ENCODE results near the gene ZYX. TPM values are rescaled to one million over a fixed set of nuclear protein-coding genes. Genes with fewer than 3 reads are reported as not detected.

The ZYX gene, protein sequence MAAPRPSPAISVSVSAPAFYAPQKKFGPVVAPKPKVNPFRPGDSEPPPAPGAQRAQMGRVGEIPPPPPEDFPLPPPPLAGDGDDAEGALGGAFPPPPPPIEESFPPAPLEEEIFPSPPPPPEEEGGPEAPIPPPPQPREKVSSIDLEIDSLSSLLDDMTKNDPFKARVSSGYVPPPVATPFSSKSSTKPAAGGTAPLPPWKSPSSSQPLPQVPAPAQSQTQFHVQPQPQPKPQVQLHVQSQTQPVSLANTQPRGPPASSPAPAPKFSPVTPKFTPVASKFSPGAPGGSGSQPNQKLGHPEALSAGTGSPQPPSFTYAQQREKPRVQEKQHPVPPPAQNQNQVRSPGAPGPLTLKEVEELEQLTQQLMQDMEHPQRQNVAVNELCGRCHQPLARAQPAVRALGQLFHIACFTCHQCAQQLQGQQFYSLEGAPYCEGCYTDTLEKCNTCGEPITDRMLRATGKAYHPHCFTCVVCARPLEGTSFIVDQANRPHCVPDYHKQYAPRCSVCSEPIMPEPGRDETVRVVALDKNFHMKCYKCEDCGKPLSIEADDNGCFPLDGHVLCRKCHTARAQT
- 174 TPM for total RNA-seq
- polyA plus RNA-seq = 100 to 1,000 TPM in 1 of 4 donors, 10 to 100 TPM in 3; 81.1 to 105 (median 89.5) TPM

GRCh38 chr7:143380646-143381426, at the start of gene ZYX:
TSS of gene ZYX (plus strand) at chr7:143381345. CDS start at chr7:143381572, 227 bp downstream.
- ATAC-seq (ENCODE audit: low read depth in 2 of 2) (peak; percentile 80 to 81), DNase-seq (peak; percentile 82 to 91 (median 87))
- Histone ChIP-seq H3K4me1 (ENCODE audit: control insufficient read depth, insufficient read depth, low read length, poor library complexity, severe bottlenecking) (peaks cover 69% of the 10 kb centered on the region), H3K27ac (ENCODE audit: insufficient read depth, low read length, poor library complexity, severe bottlenecking) (peak within 1 kb of the TSS; percentile 96), H3K36me3 (ENCODE audit: control insufficient read depth, insufficient read depth, low read length) (no peaks in the 10 kb centered on the region), H3K4me3 (ENCODE audit: low read depth, low read length) (peak within 1 kb of the TSS; percentile 91), H3K27me3 (ENCODE audit: control insufficient read depth, insufficient read depth, low read length) (no peaks in the 10 kb centered on the region), H3K9me3 (ENCODE audit: control insufficient read depth in 2 of 2, low read length in 2 of 2) (no peaks in the 10 kb centered on the region)
- Mint-ChIP-seq H3K9me3 (peaks cover 0 to 1% (median 0%) of the 10 kb centered on the region in 7 donors), H3K36me3 (peaks cover 4% of the 10 kb centered on the region), H3K4me1 (peaks cover 28 to 40% (median 34%) of the 10 kb centered on the region in 4 donors), H3K27me3 (no peaks in the 10 kb centered on the region), H3K27ac (peak within 1 kb of the TSS; percentile 91 to 98 (median 95)), H3K4me3 (peak within 1 kb of the TSS; percentile 91 to 99 (median 94))

GRCh38 chr7:143334244-143334643, 46.9 kb upstream of the ZYX start:
- Mint-ChIP-seq H3K27me3 (peaks cover 57% of the 10 kb centered on the region), H3K4me3 (no peak overlapping the region), H3K36me3 (no peaks in the 10 kb centered on the region), H3K9me3 (no peaks in the 10 kb centered on the region), H3K4me1 (peaks cover 0 to 4% (median 0%) of the 10 kb centered on the region in 4 donors), H3K27ac (no peak overlapping the region)
- H3K4me3 ChIP-seq (ENCODE audit: low read depth, low read length) = no peak overlapping the region
- no peaks in the 10 kb centered on the region for H3K36me3 ChIP-seq (ENCODE audit: control insufficient read depth, insufficient read depth, low read length)
- H3K4me1 ChIP-seq (ENCODE audit: control insufficient read depth, insufficient read depth, low read length, poor library complexity, severe bottlenecking) = peaks cover 3% of the 10 kb centered on the region
- no peak for DNase-seq
- ATAC-seq (ENCODE audit: low read depth in 2 of 2) = no peak
- peaks cover 16% of the 10 kb centered on the region for H3K27me3 ChIP-seq (ENCODE audit: control insufficient read depth, insufficient read depth, low read length)
- H3K9me3 ChIP-seq (ENCODE audit: control insufficient read depth in 2 of 2, low read length in 2 of 2) = no peaks in the 10 kb centered on the region
- no peak overlapping the region for H3K27ac ChIP-seq (ENCODE audit: insufficient read depth, low read length, poor library complexity, severe bottlenecking)

DNA sequence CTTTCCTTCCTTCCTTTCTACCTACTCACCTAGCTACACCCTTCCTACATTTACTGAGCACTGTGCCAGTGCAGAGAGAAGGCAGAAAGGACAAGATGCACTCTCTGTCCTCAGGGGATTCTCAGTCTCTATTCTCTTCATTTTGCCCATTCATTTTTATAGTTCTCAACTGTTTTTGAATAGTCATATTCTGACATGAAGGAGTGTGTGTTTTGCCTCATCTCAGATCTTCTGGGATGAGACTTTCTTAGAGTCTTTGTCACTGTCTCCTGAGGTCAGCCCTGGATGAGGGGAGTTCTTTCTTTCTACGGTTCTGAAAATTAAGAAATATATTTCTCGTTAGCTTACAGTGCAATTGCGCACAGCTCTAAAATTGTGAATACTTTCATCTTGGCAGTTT, 43.9 kb upstream of the ZYX start:
- peaks cover 0 to 4% (median 0%) of the 10 kb centered on the region in 4 donors for H3K4me1 Mint-ChIP-seq
- no peak for ATAC-seq (ENCODE audit: low read depth in 2 of 2)
- Histone ChIP-seq H3K27me3 (ENCODE audit: control insufficient read depth, insufficient read depth, low read length) (peaks cover 25% of the 10 kb centered on the region), H3K4me3 (ENCODE audit: low read depth, low read length) (no peak overlapping the region), H3K4me1 (ENCODE audit: control insufficient read depth, insufficient read depth, low read length, poor library complexity, severe bottlenecking) (peaks cover 3% of the 10 kb centered on the region), H3K27ac (ENCODE audit: insufficient read depth, low read length, poor library complexity, severe bottlenecking) (no peak overlapping the region), H3K9me3 (ENCODE audit: control insufficient read depth in 2 of 2, low read length in 2 of 2) (no peaks in the 10 kb centered on the region), H3K36me3 (ENCODE audit: control insufficient read depth, insufficient read depth, low read length) (no peaks in the 10 kb centered on the region)
- H3K9me3 Mint-ChIP-seq = no peaks in the 10 kb centered on the region
- no peak overlapping the region for H3K4me3 Mint-ChIP-seq
- no peak overlapping the region for H3K27ac Mint-ChIP-seq
- DNase-seq = no peak
- peaks cover 44% of the 10 kb centered on the region for H3K27me3 Mint-ChIP-seq
- H3K36me3 Mint-ChIP-seq = no peaks in the 10 kb centered on the region

GRCh38 chr7:143341842-143342241, 39.3 kb upstream of the ZYX start:
- Histone ChIP-seq H3K4me3 (ENCODE audit: low read depth, low read length) (no peak overlapping the region), H3K36me3 (ENCODE audit: control insufficient read depth, insufficient read depth, low read length) (no peaks in the 10 kb centered on the region), H3K9me3 (ENCODE audit: control insufficient read depth in 2 of 2, low read length in 2 of 2) (no peaks in the 10 kb centered on the region), H3K27me3 (ENCODE audit: control insufficient read depth, insufficient read depth, low read length) (peaks cover 19% of the 10 kb centered on the region), H3K4me1 (ENCODE audit: control insufficient read depth, insufficient read depth, low read length, poor library complexity, severe bottlenecking) (peaks cover 10% of the 10 kb centered on the region), H3K27ac (ENCODE audit: insufficient read depth, low read length, poor library complexity, severe bottlenecking) (no peak overlapping the region)
- Mint-ChIP-seq H3K27me3 (peaks cover 31% of the 10 kb centered on the region), H3K9me3 (no peaks in the 10 kb centered on the region), H3K27ac (no peak overlapping the region), H3K36me3 (no peaks in the 10 kb centered on the region), H3K4me1 (peaks cover 4 to 14% (median 9%) of the 10 kb centered on the region in 4 donors), H3K4me3 (no peak overlapping the region)
- ATAC-seq (ENCODE audit: low read depth in 2 of 2) (no peak), DNase-seq (no peak)

- no peak for ATAC-seq (ENCODE audit: low read depth in 2 of 2)
- Mint-ChIP-seq H3K9me3 (no peaks in the 10 kb centered on the region), H3K27ac (no peak overlapping the region), H3K36me3 (no peaks in the 10 kb centered on the region), H3K4me3 (peak overlapping the region in 1 of 4 donors; percentile 45), H3K4me1 (peaks cover 4 to 17% (median 7%) of the 10 kb centered on the region in 4 donors), H3K27me3 (peaks cover 31% of the 10 kb centered on the region)
- H3K9me3 ChIP-seq (ENCODE audit: control insufficient read depth in 2 of 2, low read length in 2 of 2) = no peaks in the 10 kb centered on the region
- H3K27me3 ChIP-seq (ENCODE audit: control insufficient read depth, insufficient read depth, low read length) = peaks cover 14% of the 10 kb centered on the region
- no peak overlapping the region for H3K4me3 ChIP-seq (ENCODE audit: low read depth, low read length)
- DNase-seq = no peak
- H3K27ac ChIP-seq (ENCODE audit: insufficient read depth, low read length, poor library complexity, severe bottlenecking) = no peak overlapping the region
- H3K4me1 ChIP-seq (ENCODE audit: control insufficient read depth, insufficient read depth, low read length, poor library complexity, severe bottlenecking) = peaks cover 7% of the 10 kb centered on the region
- no peaks in the 10 kb centered on the region for H3K36me3 ChIP-seq (ENCODE audit: control insufficient read depth, insufficient read depth, low read length)
These were observed 37.5 kb upstream of the ZYX start for GRCh38 chr7:143343596-143343995.

DNA sequence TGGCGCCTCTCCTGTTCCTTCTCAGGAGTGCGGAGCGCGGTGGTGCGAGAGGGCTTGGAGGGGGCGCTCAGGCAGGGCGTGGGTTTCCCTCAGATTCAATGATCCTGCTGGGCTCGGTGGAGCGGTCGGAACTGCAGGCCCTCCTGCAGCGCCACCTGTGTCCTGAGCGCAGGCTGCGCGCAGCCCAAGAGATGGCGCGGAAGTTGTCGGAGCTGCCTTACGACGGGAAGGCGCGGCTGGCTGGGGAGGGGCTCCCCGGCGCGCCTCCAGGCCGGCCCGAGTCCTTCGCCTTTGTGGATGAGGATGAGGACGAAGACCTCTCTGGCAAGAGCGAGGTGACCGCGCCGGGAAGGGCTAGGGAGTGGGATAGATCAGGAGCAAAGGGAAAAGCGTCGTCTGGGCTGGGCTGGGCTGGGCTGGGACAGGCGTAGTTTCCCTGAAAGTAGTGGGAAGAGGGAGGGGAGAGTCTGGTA, 35.7 kb upstream of the ZYX start:
- peaks cover 7% of the 10 kb centered on the region for H3K4me1 ChIP-seq (ENCODE audit: control insufficient read depth, insufficient read depth, low read length, poor library complexity, severe bottlenecking)
- DNase-seq = peak; percentile 39 to 76 (median 59)
- ATAC-seq (ENCODE audit: low read depth in 2 of 2) = peak; percentile 93 to 95
- Mint-ChIP-seq H3K9me3 (no peaks in the 10 kb centered on the region), H3K36me3 (no peaks in the 10 kb centered on the region), H3K27ac (peak overlapping the region in 1 of 3 donors; percentile 63), H3K4me3 (peak overlapping the region; percentile 39 to 86 (median 80)), H3K4me1 (peaks cover 4 to 17% (median 7%) of the 10 kb centered on the region in 4 donors), H3K27me3 (peaks cover 26% of the 10 kb centered on the region)
- no peak overlapping the region for H3K27ac ChIP-seq (ENCODE audit: insufficient read depth, low read length, poor library complexity, severe bottlenecking)
- H3K9me3 ChIP-seq (ENCODE audit: control insufficient read depth in 2 of 2, low read length in 2 of 2) = no peaks in the 10 kb centered on the region
- H3K4me3 ChIP-seq (ENCODE audit: low read depth, low read length) = peak overlapping the region; percentile 39
- no peaks in the 10 kb centered on the region for H3K36me3 ChIP-seq (ENCODE audit: control insufficient read depth, insufficient read depth, low read length)
- H3K27me3 ChIP-seq (ENCODE audit: control insufficient read depth, insufficient read depth, low read length) = peaks cover 4% of the 10 kb centered on the region

- no peak overlapping the region for H3K27ac Mint-ChIP-seq
- H3K4me3 Mint-ChIP-seq = peak overlapping the region in 3 of 4 donors; percentile 39 to 86 (median 82)
- Histone ChIP-seq H3K4me3 (ENCODE audit: low read depth, low read length) (no peak overlapping the region), H3K36me3 (ENCODE audit: control insufficient read depth, insufficient read depth, low read length) (no peaks in the 10 kb centered on the region), H3K4me1 (ENCODE audit: control insufficient read depth, insufficient read depth, low read length, poor library complexity, severe bottlenecking) (peaks cover 7% of the 10 kb centered on the region), H3K27ac (ENCODE audit: insufficient read depth, low read length, poor library complexity, severe bottlenecking) (no peak overlapping the region), H3K27me3 (ENCODE audit: control insufficient read depth, insufficient read depth, low read length) (peaks cover 4% of the 10 kb centered on the region), H3K9me3 (ENCODE audit: control insufficient read depth in 2 of 2, low read length in 2 of 2) (no peaks in the 10 kb centered on the region)
- H3K27me3 Mint-ChIP-seq = peaks cover 26% of the 10 kb centered on the region
- H3K36me3 Mint-ChIP-seq = no peaks in the 10 kb centered on the region
- DNase-seq (no peak), ATAC-seq (ENCODE audit: low read depth in 2 of 2) (no peak)
- H3K4me1 Mint-ChIP-seq = peaks cover 4 to 17% (median 7%) of the 10 kb centered on the region in 4 donors
- no peaks in the 10 kb centered on the region for H3K9me3 Mint-ChIP-seq
These were observed 35.1 kb upstream of the ZYX start for GRCh38 chr7:143346018-143346417.

Data from CD4-positive, CD25-positive, alpha-beta regulatory T cell (primary cell).